HG02759 (cell line): ENCODE results near the gene CRB2.
A peak's percentile ranks its signal among the peaks of the same experiment; 100 is the strongest.

ENCODE experiments used
- ATAC-seq: cut with Tn5 transposase; IDR thresholded peaks from one replicate; pipeline ENCODE4 v1.9.1; 2021; ENCODE audit warnings: mild to moderate bottlenecking, moderate library complexity; ENCODE audit not compliant: unreplicated experiment

The CRB2 gene

GRCh38 chr9:123355761-123356431 is at the start of gene CRB2:
TSS of gene CRB2 (plus strand) at chr9:123356197. CDS start at chr9:123356261, 64 bp downstream.
- ATAC-seq, result no peak

- ATAC-seq, result no peak
These were observed 46.4 kb upstream of the CRB2 start for GRCh38 chr9:123309611-123310010.

- ATAC-seq, result no peak
These were observed 45.3 kb upstream of the CRB2 start for GRCh38 chr9:123310551-123311249.

GRCh38 chr9:123311250-123311752 is 44.7 kb upstream of the CRB2 start:
- ATAC-seq, result no peak

- no peak for ATAC-seq
These were observed 43.6 kb upstream of the CRB2 start for GRCh38 chr9:123312306-123312877.

GRCh38 chr9:123314617-123315016 is 41.4 kb upstream of the CRB2 start:
- no peak for ATAC-seq

- ATAC-seq, result no peak
These were observed 40.4 kb upstream of the CRB2 start for GRCh38 chr9:123315635-123316034.

- no peak for ATAC-seq
These were observed 39.8 kb upstream of the CRB2 start for GRCh38 chr9:123316053-123316718.

- ATAC-seq, result peak; percentile 66
These were observed 37.8 kb upstream of the CRB2 start for GRCh38 chr9:123318202-123318601.

GRCh38 chr9:123318961-123319421 is 37.0 kb upstream of the CRB2 start:
- ATAC-seq, result no peak

- ATAC-seq, result no peak
These were observed 36.3 kb upstream of the CRB2 start for GRCh38 chr9:123319541-123320339.

- ATAC-seq, result no peak
These were observed 35.2 kb upstream of the CRB2 start for GRCh38 chr9:123320814-123321213.

GRCh38 chr9:123321616-123322272 is 34.3 kb upstream of the CRB2 start:
- no peak for ATAC-seq

- peak; percentile 53 for ATAC-seq
These were observed 33.5 kb upstream of the CRB2 start for GRCh38 chr9:123322273-123323195.

- no peak for ATAC-seq
These were observed 32.6 kb upstream of the CRB2 start for GRCh38 chr9:123323196-123324013.

- ATAC-seq, result no peak
These were observed 31.2 kb upstream of the CRB2 start for GRCh38 chr9:123324767-123325183.

GRCh38 chr9:123326187-123326586 is 29.8 kb upstream of the CRB2 start:
- ATAC-seq, result no peak

- ATAC-seq, result peak; percentile 55
These were observed 29.3 kb upstream of the CRB2 start for GRCh38 chr9:123326662-123327093.
